Uterus (tissue), 4 donors: Measurements from ENCODE around the gene RTKN. TPM values are rescaled to one million over a fixed set of nuclear protein-coding genes. Genes with fewer than 3 reads are reported as not detected.

Experiments
- DNase-seq, 2 donors: peaks; one replicate each; pipeline ENCODE4 v3.0.0-alpha.2; 2019 to 2020
- H3K27ac ChIP-seq, 2 donors: fragments of 200-600 bp; sonication (generic); 1 replicate in 1 of 2; 2 replicates in 1 of 2; pipeline ENCODE4 v1.5.1; 2016 to 2018
- H3K27me3 ChIP-seq, 2 donors: fragments of 200-600 bp; sonication (generic); one replicate each; pipeline ENCODE4 v1.5.1; 2018 to 2019; ENCODE audit warnings: control low read depth in 1 of 2
- H3K36me3 ChIP-seq, 2 donors: fragments of 200-600 bp; sonication (generic); one replicate each; pipeline ENCODE4 v1.5.1; 2019; ENCODE audit warnings: control low read depth in 1 of 2
- H3K4me1 ChIP-seq, 2 donors: fragments of 200-600 bp; sonication (generic); one replicate each; pipeline ENCODE4 v1.5.1; 2018 to 2019; ENCODE audit warnings: control low read depth in 1 of 2
- H3K4me3 ChIP-seq, 2 donors: fragments of 200-600 bp; sonication (generic); 1 replicate in 1 of 2; 2 replicates in 1 of 2; pipeline ENCODE4 v1.5.1; 2018 to 2019; ENCODE audit warnings: mild to moderate bottlenecking in 1 of 2
- H3K9me3 ChIP-seq, 2 donors: fragments of 200-600 bp; sonication (generic); one replicate each; pipeline ENCODE4 v1.5.1; 2019; ENCODE audit warnings: control low read depth in 1 of 2
- CTCF ChIP-seq, 4 experiments: fragments of 200-600 bp in 2 of 4; fragments of 450-650 bp in 2 of 4; sonication (generic) in 2 of 4; IDR thresholded peaks; one replicate each; pipeline ENCODE4 v1.5.1; 2016 to 2019; ENCODE audit warnings: antibody characterized with exemption in 4 of 4, mild to moderate bottlenecking in 2 of 4, moderate library complexity in 1 of 4
- POLR2A ChIP-seq, 2 donors: fragments of 450-650 bp; IDR thresholded peaks; one replicate each; pipeline ENCODE4 v1.6.1; 2016; ENCODE audit warnings: antibody characterized with exemption in 2 of 2, mild to moderate bottlenecking in 1 of 2, moderate library complexity in 1 of 2
- intact Hi-C: fragments of 100-400 bp; cut with DNase I; formaldehyde crosslinking; loops from one replicate; pipeline ENCODE4 v1.15.1; 2023; ENCODE audit warnings: low total_unique reads
- total RNA-seq, 4 donors: library from RNA; depleted of rRNA in 3 of 4; stranded (reverse); fragments of >200 nt in 3 of 4; gene quantifications; one replicate each; pipeline versions ENCODE4 v1.1.0 to v1.2.4, GENCODE V29; 2014 to 2023
- donor health status: DM: yes; HTN: yes; CAD: no.

The RTKN gene
- total RNA-seq, 4 donors from 2014 or later, result 9.8 to 36.3 (median 12.0) TPM

- DNase-seq, result peak; percentile 95 to 98
- no peaks in the 10 kb centered on the region for H3K27me3 ChIP-seq
- intact Hi-C loops, result loop anchor here (2.0 kb wide), 1 partner anchor 106 kb away; no protein-coding TSS in a partner anchor
- TF ChIP-seq CTCF (IDR thresholded peaks at IDR 0.05), result peak; percentile 84 to 89 (median 87)
- TF ChIP-seq POLR2A (IDR thresholded peaks at IDR 0.05), result peak in 1 of 2 donors; percentile 29
- H3K4me1 ChIP-seq, result peaks cover 0 to 10% of the 10 kb centered on the region in 2 donors
- H3K4me3 ChIP-seq, result peak within 1 kb of the TSS; percentile 91 to 93
- H3K9me3 ChIP-seq, result no peaks in the 10 kb centered on the region
- no peaks in the 10 kb centered on the region for H3K36me3 ChIP-seq
- peak within 1 kb of the TSS; percentile 91 to 93 for H3K27ac ChIP-seq
Measured at GRCh38 chr2:74482801-74483674, 41.3 kb upstream of the RTKN start, which contains the start of the genes CCDC142 and TTC31. Gene CCDC142, minus strand, starts transcription at chr2:74482998. Its CDS starts 161 bp downstream, at chr2:74482837. Gene TTC31, plus strand, starts transcription at chr2:74483081. Its CDS starts 15 bp downstream, at chr2:74483096.

- intact Hi-C loops, result loop anchor here (2.0 kb wide), 1 partner anchor 107 kb away; no protein-coding TSS in a partner anchor
- Histone ChIP-seq H3K27me3 (no peaks in the 10 kb centered on the region), H3K9me3 (no peaks in the 10 kb centered on the region), H3K4me1 (peaks cover 0 to 10% of the 10 kb centered on the region in 2 donors), H3K4me3 (peak overlapping the region; percentile 91 to 93), H3K36me3 (no peaks in the 10 kb centered on the region), H3K27ac (peak overlapping the region; percentile 91 to 93)
- no peak for DNase-seq
- TF ChIP-seq CTCF (IDR thresholded peaks at IDR 0.05), result no peak
- no peak for TF ChIP-seq POLR2A (IDR thresholded peaks at IDR 0.05)
Measured at GRCh38 chr2:74481961-74482800, 40.4 kb upstream of the RTKN start.

- Histone ChIP-seq H3K27ac (no peak overlapping the region), H3K4me1 (peaks cover 0 to 10% of the 10 kb centered on the region in 2 donors), H3K27me3 (no peaks in the 10 kb centered on the region), H3K36me3 (no peaks in the 10 kb centered on the region), H3K9me3 (no peaks in the 10 kb centered on the region), H3K4me3 (peak overlapping the region; percentile 91 to 93)
- intact Hi-C loops, result no loop called here
- DNase-seq, result no peak
- TF ChIP-seq POLR2A (IDR thresholded peaks at IDR 0.05) (no peak), CTCF (IDR thresholded peaks at IDR 0.05) (no peak)
Measured at GRCh38 chr2:74481431-74481830, 39.7 kb upstream of the RTKN start.

DNA sequence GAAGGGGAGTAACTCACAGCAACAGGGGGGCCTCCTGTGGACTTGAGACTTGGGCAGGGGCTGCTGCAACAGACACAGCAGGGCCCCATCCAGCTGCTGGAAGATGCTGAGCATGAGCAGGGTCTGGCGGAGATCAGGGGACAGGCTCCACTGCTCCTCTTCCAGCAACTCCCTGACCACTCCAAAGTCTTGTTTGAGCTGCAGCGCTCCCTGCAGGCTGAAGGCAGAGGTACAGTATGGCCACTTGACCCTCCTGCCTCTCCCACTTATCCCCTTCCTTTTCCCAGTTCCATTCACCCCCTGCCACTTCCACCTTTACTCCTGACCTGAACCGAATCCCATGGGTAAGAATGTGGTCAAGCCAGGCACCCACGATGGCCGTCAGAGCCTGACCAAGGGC is 33.2 kb upstream of the RTKN start:
- Histone ChIP-seq H3K4me3 (no peak overlapping the region), H3K9me3 (no peaks in the 10 kb centered on the region), H3K36me3 (no peaks in the 10 kb centered on the region), H3K27ac (no peak overlapping the region), H3K27me3 (no peaks in the 10 kb centered on the region), H3K4me1 (no peaks in the 10 kb centered on the region)
- DNase-seq, result no peak
- intact Hi-C loops, result no loop called here
- TF ChIP-seq POLR2A (IDR thresholded peaks at IDR 0.05) (no peak), CTCF (IDR thresholded peaks at IDR 0.05) (no peak)
